ENCODE measurements around the gene TXNDC2. TPM values are rescaled to one million over a fixed set of nuclear protein-coding genes. Genes with fewer than 3 reads are reported as not detected.

Gene TXNDC2
- total and polyA plus RNA-seq, 4 donors = 0.17 to 0.35 (median 0.27) TPM; not detected in 1

- no peak overlapping the region for H3K4me3 ChIP-seq (ENCODE audit: low read depth, low read length)
- no peak for DNase-seq (ENCODE audit: low read depth in 4 of 6, low spot score in 6 of 6)
- peaks cover 8% of the 10 kb centered on the region for H3K4me1 ChIP-seq (ENCODE audit: control insufficient read depth, insufficient read depth, low read length)
- H3K27ac ChIP-seq (ENCODE audit: low read depth, low read length) = no peak overlapping the region
- H3K9me3 ChIP-seq (ENCODE audit: control insufficient read depth, insufficient read depth, low read length) = no peaks in the 10 kb centered on the region
- WGBS (ENCODE audit: insufficient coverage) = 90% methylated on average over 6 of the region's 7 CpGs
- peaks cover 3% of the 10 kb centered on the region for H3K36me3 ChIP-seq (ENCODE audit: control insufficient read depth, insufficient read depth, low read length)
- no peaks in the 10 kb centered on the region for H3K27me3 ChIP-seq (ENCODE audit: control insufficient read depth, insufficient read depth, low read length)
These were observed 26.5 kb upstream of the TXNDC2 start for GRCh38 chr18:9859232-9859631.

DNA sequence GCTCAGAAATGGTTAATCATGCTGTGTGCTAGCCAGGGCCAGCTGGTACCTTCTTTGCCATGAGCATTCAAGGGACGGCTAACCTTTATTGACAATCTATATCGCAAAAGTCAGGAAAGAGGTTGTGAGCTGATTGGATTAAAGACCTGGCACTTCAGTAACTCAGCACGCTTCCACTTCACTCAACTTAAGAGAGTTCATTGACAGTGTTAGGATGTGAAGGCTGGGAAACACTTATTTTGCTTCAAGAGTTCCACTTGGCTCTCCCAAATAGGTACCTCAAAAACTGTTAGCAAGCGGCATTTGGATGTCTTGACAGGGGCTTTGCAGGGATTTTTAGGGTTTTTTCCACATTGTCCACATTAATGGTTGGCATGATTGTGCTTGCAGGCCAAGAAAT is 25.1 kb upstream of the TXNDC2 start:
- DNase-seq (ENCODE audit: low read depth in 4 of 6, low spot score in 6 of 6) = no peak
- Histone ChIP-seq H3K4me1 (ENCODE audit: control insufficient read depth, insufficient read depth, low read length) (peaks cover 4% of the 10 kb centered on the region), H3K36me3 (ENCODE audit: control insufficient read depth, insufficient read depth, low read length) (peaks cover 3% of the 10 kb centered on the region), H3K27me3 (ENCODE audit: control insufficient read depth, insufficient read depth, low read length) (no peaks in the 10 kb centered on the region), H3K4me3 (ENCODE audit: low read depth, low read length) (no peak overlapping the region), H3K9me3 (ENCODE audit: control insufficient read depth, insufficient read depth, low read length) (peaks cover 4% of the 10 kb centered on the region), H3K27ac (ENCODE audit: low read depth, low read length) (no peak overlapping the region)
- no CpG with 5 or more reads among the region's 4 CpGs for WGBS (ENCODE audit: insufficient coverage)

GRCh38 chr18:9861157-9861556 is 24.6 kb upstream of the TXNDC2 start:
- Histone ChIP-seq H3K27ac (ENCODE audit: low read depth, low read length) (no peak overlapping the region), H3K36me3 (ENCODE audit: control insufficient read depth, insufficient read depth, low read length) (peaks cover 3% of the 10 kb centered on the region), H3K4me3 (ENCODE audit: low read depth, low read length) (no peak overlapping the region), H3K27me3 (ENCODE audit: control insufficient read depth, insufficient read depth, low read length) (no peaks in the 10 kb centered on the region), H3K4me1 (ENCODE audit: control insufficient read depth, insufficient read depth, low read length) (peaks cover 3% of the 10 kb centered on the region), H3K9me3 (ENCODE audit: control insufficient read depth, insufficient read depth, low read length) (peaks cover 4% of the 10 kb centered on the region)
- no peak for DNase-seq (ENCODE audit: low read depth in 4 of 6, low spot score in 6 of 6)

- Histone ChIP-seq H3K9me3 (ENCODE audit: control insufficient read depth, insufficient read depth, low read length) (peaks cover 4% of the 10 kb centered on the region), H3K4me3 (ENCODE audit: low read depth, low read length) (no peak overlapping the region), H3K27ac (ENCODE audit: low read depth, low read length) (peak overlapping the region; percentile 47), H3K4me1 (ENCODE audit: control insufficient read depth, insufficient read depth, low read length) (peaks cover 3% of the 10 kb centered on the region), H3K36me3 (ENCODE audit: control insufficient read depth, insufficient read depth, low read length) (peaks cover 3% of the 10 kb centered on the region), H3K27me3 (ENCODE audit: control insufficient read depth, insufficient read depth, low read length) (no peaks in the 10 kb centered on the region)
- 54% methylated on average over 4 of the region's 4 CpGs for WGBS (ENCODE audit: insufficient coverage)
- DNase-seq (ENCODE audit: low read depth in 4 of 6, low spot score in 6 of 6) = no peak
These were observed 23.8 kb upstream of the TXNDC2 start for GRCh38 chr18:9861933-9862332.

- peak in 1 of 6 donors; percentile 61 for DNase-seq (ENCODE audit: low read depth in 4 of 6, low spot score in 6 of 6)
- no peak overlapping the region for H3K27ac ChIP-seq (ENCODE audit: low read depth, low read length)
- 54% methylated on average over 2 of the region's 3 CpGs for WGBS (ENCODE audit: insufficient coverage)
These were observed 23.1 kb upstream of the TXNDC2 start for GRCh38 chr18:9862686-9863085.

DNA sequence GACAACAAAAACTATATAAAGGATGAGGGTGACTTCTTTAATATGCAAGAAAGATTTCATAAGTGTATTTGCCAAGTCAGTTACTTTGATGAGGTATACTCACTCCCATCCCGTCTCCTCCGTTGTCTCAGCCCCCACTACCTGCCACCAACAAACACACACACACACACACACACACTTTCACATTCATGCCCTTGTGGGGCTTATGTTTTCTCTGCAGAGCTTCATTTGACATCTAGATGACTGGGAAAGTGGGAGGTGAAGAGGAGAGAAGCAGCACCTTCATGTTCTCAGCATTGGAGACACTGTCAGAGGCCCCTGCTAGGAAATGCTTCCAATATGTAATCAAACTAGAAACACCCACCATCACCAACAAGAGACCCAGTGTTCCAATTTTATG is 22.5 kb upstream of the TXNDC2 start:
- DNase-seq (ENCODE audit: low read depth in 4 of 6, low spot score in 6 of 6) = no peak
- Histone ChIP-seq H3K27ac (ENCODE audit: low read depth, low read length) (no peak overlapping the region), H3K4me3 (ENCODE audit: low read depth, low read length) (no peak overlapping the region), H3K36me3 (ENCODE audit: control insufficient read depth, insufficient read depth, low read length) (peaks cover 3% of the 10 kb centered on the region), H3K27me3 (ENCODE audit: control insufficient read depth, insufficient read depth, low read length) (no peaks in the 10 kb centered on the region), H3K9me3 (ENCODE audit: control insufficient read depth, insufficient read depth, low read length) (peaks cover 4% of the 10 kb centered on the region), H3K4me1 (ENCODE audit: control insufficient read depth, insufficient read depth, low read length) (peaks cover 3% of the 10 kb centered on the region)
- no CpG with 5 or more reads among the region's 2 CpGs for WGBS (ENCODE audit: insufficient coverage)

More at GRCh38 chr18:9862686-9863085, 23.1 kb upstream of the TXNDC2 start:
- Histone ChIP-seq H3K9me3 (ENCODE audit: control insufficient read depth, insufficient read depth, low read length) (peaks cover 4% of the 10 kb centered on the region), H3K27me3 (ENCODE audit: control insufficient read depth, insufficient read depth, low read length) (no peaks in the 10 kb centered on the region), H3K4me1 (ENCODE audit: control insufficient read depth, insufficient read depth, low read length) (peaks cover 3% of the 10 kb centered on the region), H3K36me3 (ENCODE audit: control insufficient read depth, insufficient read depth, low read length) (peaks cover 3% of the 10 kb centered on the region), H3K4me3 (ENCODE audit: low read depth, low read length) (no peak overlapping the region)

GRCh38 chr18:9865764-9866490 is 19.8 kb upstream of the TXNDC2 start:
- DNase-seq (ENCODE audit: low read depth in 4 of 6, low spot score in 6 of 6) = no peak
- Histone ChIP-seq H3K27ac (ENCODE audit: low read depth, low read length) (no peak overlapping the region), H3K4me1 (ENCODE audit: control insufficient read depth, insufficient read depth, low read length) (peaks cover 6% of the 10 kb centered on the region), H3K4me3 (ENCODE audit: low read depth, low read length) (no peak overlapping the region), H3K9me3 (ENCODE audit: control insufficient read depth, insufficient read depth, low read length) (peaks cover 4% of the 10 kb centered on the region), H3K36me3 (ENCODE audit: control insufficient read depth, insufficient read depth, low read length) (no peaks in the 10 kb centered on the region), H3K27me3 (ENCODE audit: control insufficient read depth, insufficient read depth, low read length) (no peaks in the 10 kb centered on the region)
- 93% methylated on average over 5 of the region's 7 CpGs for WGBS (ENCODE audit: insufficient coverage)

- H3K27ac ChIP-seq (ENCODE audit: low read depth, low read length) = no peak overlapping the region
- peaks cover 4% of the 10 kb centered on the region for H3K9me3 ChIP-seq (ENCODE audit: control insufficient read depth, insufficient read depth, low read length)
- peaks cover 6% of the 10 kb centered on the region for H3K4me1 ChIP-seq (ENCODE audit: control insufficient read depth, insufficient read depth, low read length)
- no peak overlapping the region for H3K4me3 ChIP-seq (ENCODE audit: low read depth, low read length)
- WGBS (ENCODE audit: insufficient coverage) = 85% methylated on average over 2 of the region's 3 CpGs
- no peaks in the 10 kb centered on the region for H3K36me3 ChIP-seq (ENCODE audit: control insufficient read depth, insufficient read depth, low read length)
- H3K27me3 ChIP-seq (ENCODE audit: control insufficient read depth, insufficient read depth, low read length) = no peaks in the 10 kb centered on the region
- DNase-seq (ENCODE audit: low read depth in 4 of 6, low spot score in 6 of 6) = no peak
These were observed 19.1 kb upstream of the TXNDC2 start for GRCh38 chr18:9866627-9867026.

DNA sequence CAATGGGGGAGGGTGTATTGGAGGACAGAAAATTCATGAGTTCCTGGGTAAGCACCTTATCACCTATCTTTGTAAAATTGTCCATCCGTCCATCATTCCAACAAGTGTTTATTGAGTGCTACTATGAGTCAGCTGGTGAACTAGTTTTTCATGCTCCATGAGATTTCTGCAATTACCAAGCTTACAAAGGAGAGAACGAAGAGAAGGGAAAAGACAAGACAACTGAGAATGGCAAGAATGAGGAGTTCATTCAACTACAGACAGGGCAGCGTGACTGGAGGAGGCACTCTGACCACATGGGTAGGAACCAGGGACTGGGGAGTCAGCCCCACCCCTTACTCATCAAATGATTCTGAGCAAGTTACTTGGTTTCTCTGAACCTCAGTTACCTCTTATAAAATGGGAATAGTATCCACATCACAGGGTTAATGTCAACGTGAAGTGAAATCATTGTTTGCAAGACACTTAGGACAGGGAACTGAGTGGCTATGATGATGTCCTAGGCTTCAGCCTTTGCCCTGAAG is 18.6 kb upstream of the TXNDC2 start:
- no peak for DNase-seq (ENCODE audit: low read depth in 4 of 6, low spot score in 6 of 6)
- no peaks in the 10 kb centered on the region for H3K36me3 ChIP-seq (ENCODE audit: control insufficient read depth, insufficient read depth, low read length)
- no peak overlapping the region for H3K4me3 ChIP-seq (ENCODE audit: low read depth, low read length)
- H3K27me3 ChIP-seq (ENCODE audit: control insufficient read depth, insufficient read depth, low read length) = no peaks in the 10 kb centered on the region
- no peak overlapping the region for H3K27ac ChIP-seq (ENCODE audit: low read depth, low read length)
- WGBS (ENCODE audit: insufficient coverage) = no CpG with 5 or more reads among the region's 4 CpGs
- peaks cover 4% of the 10 kb centered on the region for H3K9me3 ChIP-seq (ENCODE audit: control insufficient read depth, insufficient read depth, low read length)
- peaks cover 6% of the 10 kb centered on the region for H3K4me1 ChIP-seq (ENCODE audit: control insufficient read depth, insufficient read depth, low read length)

All from spinal cord (tissue), 10 donors.